HG02759 (cell line): ENCODE data around the gene AHRR.
A peak's percentile ranks its signal among the peaks of the same experiment; 100 is the strongest.
"Not testable (repeated sequence)": the region's sequence is repeated elsewhere in the genome, so short reads cannot be mapped to it uniquely, and the experiment has no call there.

ENCODE experiments used
- ATAC-seq: cut with Tn5 transposase; IDR thresholded peaks from one replicate; pipeline ENCODE4 v1.9.1; 2021; ENCODE audit warnings: mild to moderate bottlenecking, moderate library complexity; ENCODE audit not compliant: unreplicated experiment

AHRR gene

GRCh38 chr5:470961-471749, 149.6 kb downstream of the AHRR start:
- no peak for ATAC-seq

GRCh38 chr5:471750-472058, 150.2 kb downstream of the AHRR start:
- no peak for ATAC-seq

GRCh38 chr5:472076-472655, 150.7 kb downstream of the AHRR start:
- ATAC-seq: peak; percentile 10

GRCh38 chr5:472656-473550, 151.4 kb downstream of the AHRR start:
- peak; percentile 76 for ATAC-seq

GRCh38 chr5:473551-474192, 152.2 kb downstream of the AHRR start:
- peak; percentile 24 for ATAC-seq

GRCh38 chr5:474232-474839, 152.8 kb downstream of the AHRR start:
- not testable (repeated sequence) for ATAC-seq

GRCh38 chr5:474840-475661, 153.5 kb downstream of the AHRR start:
- no peak for ATAC-seq

GRCh38 chr5:475704-476101, 154.2 kb downstream of the AHRR start:
- no peak for ATAC-seq

- ATAC-seq: no peak
Measured at GRCh38 chr5:476102-476813, 154.7 kb downstream of the AHRR start.

GRCh38 chr5:476814-477175, 155.3 kb downstream of the AHRR start:
- no peak for ATAC-seq

GRCh38 chr5:477247-477646, 155.7 kb downstream of the AHRR start:
- no peak for ATAC-seq

GRCh38 chr5:477871-478270, 156.4 kb downstream of the AHRR start:
- ATAC-seq: no peak

GRCh38 chr5:478369-478981, 157.0 kb downstream of the AHRR start:
- ATAC-seq: no peak

- ATAC-seq: no peak
Measured at GRCh38 chr5:478982-479535, 157.5 kb downstream of the AHRR start.

- no peak for ATAC-seq
Measured at GRCh38 chr5:479566-480319, 158.2 kb downstream of the AHRR start.

- ATAC-seq: no peak
Measured at GRCh38 chr5:481347-481746, 159.8 kb downstream of the AHRR start.

GRCh38 chr5:482021-482420, 160.5 kb downstream of the AHRR start:
- ATAC-seq: no peak

- ATAC-seq: no peak
Measured at GRCh38 chr5:482506-482905, 161.0 kb downstream of the AHRR start.
